CD4-positive, alpha-beta T cell treated with Interleukin-15 for 4 hours (primary cell): ENCODE measurements around the gene ALG14.
"Not testable (repeated sequence)": the region's sequence is repeated elsewhere in the genome, so short reads cannot be mapped to it uniquely, and the experiment has no call there.

Experiments used
- DNase-seq: peaks from one replicate; pipeline ENCODE4 v3.0.0-alpha.2; 2020; ENCODE audit warnings: low spot score

Gene ALG14

DNA sequence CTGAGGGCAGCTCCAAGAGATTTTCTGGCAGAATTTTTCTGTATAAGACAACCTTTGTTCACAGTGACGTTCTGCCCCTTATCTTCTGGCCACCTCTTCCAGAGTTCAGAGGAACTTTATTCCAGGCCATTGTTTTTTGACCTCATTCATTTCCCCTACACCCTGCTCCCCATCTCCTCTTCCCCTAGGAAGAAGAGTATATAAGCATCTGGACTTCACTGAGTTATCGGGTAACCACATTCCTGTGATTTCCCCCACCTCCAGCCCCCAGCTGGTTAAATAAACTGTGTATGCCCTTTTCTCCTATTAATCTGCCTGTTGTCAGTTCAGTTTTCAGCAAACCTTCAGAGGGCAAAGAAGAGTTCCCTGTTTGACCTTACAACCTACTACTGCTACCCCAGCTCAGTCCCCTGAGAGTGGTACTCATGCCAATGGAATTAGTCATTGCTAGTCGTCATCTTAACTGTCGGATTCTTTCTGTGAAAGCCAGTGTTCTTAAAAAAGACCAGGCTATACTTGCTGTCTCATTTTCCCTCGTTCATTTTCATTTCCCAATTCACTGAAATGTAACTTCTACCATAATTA lies 14.3 kb upstream of the ALG14 start:
- DNase-seq, result no peak

DNA sequence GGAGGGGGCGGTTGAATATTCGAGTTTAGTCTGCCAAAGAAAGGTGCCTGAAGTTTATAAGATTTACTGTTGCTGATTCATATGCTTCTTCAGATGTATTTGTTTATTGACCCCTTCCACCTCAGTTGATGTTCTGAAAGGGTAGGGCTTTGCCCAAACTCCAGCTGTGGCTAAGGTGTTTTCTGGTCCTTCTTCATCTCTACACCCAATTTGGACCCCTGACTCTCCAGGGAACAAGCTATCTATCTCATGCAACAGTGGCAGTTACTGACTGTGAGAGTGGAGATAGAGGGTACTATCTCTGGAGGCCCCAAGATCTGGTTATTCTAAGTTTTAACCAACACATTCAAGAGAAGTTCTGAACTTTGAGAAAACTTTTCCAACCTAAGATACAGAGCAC lies 12.6 kb upstream of the ALG14 start:
- no peak for DNase-seq

DNA sequence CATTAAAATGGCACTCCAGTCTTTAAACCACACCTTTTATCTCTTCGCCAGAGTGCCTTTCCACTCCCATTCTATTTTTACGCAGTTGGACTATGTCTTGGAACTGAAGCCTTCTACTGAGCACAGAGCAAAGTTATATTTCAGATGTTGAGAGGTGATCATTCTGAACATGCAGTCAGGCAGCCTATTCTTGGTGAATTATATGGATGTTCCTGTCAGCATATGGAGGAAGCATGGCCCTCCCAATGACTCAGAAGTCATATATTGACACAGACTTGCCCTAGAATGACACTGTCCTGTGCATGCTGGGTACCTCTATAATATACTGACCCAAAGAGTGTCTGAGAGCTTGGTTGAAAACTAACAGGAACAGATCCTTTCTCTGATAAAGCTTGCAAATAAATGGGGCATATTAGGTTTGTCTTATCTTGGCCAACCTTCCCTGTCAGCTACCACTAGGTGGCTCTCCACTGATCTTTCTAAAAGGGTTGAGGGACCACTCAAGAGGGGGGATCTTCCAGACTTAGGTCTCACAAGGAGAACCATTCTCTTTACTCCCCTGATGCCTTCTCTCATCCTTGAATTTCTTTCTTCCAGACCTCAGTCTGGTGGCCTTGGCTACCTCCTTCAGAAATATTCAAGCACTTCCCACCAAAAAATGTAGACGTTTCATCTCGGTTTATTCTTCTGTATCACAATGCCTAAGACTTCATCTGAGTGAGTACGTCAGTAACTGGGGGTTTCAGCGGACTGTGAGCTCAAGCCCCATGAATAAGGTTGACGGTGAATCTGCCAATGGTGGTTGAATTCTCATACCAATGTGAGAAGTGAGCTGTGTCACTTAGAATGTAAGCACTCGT lies 11.8 kb upstream of the ALG14 start:
- DNase-seq, result peak; percentile 43

DNA sequence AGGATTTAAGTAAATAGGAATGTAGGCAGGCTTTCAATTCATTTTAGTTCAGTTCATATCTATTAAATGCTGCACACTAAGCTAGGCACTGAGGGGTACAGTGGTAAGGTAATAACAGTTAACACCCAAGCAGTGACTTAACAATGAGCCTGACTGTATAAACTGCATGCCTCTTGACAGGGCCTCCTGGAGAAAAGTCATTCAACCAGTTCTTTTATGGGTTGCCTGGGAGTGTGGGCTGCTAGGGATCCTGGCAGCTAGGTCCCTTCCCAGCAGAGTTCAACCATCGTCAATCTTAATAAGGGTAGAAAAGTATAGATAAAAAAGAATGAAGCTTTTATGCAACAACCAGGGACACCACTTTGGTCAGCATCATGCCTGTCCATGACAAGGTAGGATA lies 8.1 kb upstream of the ALG14 start:
- no peak for DNase-seq

DNA sequence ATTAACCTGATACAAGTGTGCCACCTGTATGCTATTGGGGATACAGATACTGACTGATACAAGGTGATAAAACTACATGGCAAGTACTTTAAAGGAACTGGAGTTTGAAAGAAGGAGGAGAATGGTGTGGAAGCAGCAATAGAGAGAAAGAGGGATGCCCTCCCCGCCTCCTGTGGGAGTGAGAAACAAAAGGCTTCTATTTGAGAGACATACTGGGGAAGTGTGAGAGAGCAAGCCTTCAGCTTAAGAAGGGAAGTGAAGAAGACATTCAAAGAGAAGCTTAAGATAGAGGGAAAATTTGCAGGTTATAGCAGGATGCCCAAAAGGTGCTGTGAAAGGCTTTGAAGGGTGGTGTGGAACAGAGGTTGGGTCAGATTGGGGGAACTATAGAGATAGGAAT lies 7.7 kb upstream of the ALG14 start:
- no peak for DNase-seq

DNA sequence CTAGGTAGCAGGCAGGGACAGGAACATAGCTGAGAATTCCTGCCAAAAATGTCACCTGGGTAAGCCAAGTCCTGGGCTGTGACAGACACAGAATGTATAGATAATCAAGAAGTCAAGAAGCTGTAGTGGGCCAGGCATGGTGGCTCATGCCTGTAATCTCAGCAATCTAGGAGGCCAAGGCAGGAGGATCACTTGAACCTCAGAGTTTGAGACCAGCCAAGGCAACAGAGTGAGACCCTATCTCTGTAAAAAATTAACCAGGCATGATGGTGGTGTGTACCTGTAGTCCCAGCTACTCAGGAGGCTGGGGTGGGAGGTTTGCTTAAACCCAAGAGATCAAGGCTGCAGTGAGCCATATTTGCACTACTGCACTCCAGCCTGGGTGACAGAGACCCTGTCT lies 3.3 kb upstream of the ALG14 start:
- DNase-seq, result no peak

DNA sequence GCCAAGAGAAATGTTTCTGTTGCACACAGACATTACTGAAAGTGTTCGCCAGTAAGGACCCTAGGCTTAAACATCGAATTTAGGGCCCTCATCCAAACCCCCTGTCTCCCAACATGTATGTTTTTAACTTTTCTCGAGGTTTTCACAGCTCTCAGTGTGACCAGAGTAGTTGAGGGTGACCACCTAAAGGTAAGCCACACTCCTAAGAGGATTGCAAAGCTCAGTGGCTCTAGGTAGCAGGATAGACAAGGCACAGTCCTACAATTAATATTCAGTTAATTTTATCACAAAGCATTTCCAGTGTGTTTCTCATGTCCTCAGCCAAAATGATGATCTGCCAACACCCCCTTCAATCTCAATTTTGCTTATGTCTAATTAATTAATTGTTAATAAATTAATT lies 695 bp upstream of the ALG14 start:
- no peak for DNase-seq

DNA sequence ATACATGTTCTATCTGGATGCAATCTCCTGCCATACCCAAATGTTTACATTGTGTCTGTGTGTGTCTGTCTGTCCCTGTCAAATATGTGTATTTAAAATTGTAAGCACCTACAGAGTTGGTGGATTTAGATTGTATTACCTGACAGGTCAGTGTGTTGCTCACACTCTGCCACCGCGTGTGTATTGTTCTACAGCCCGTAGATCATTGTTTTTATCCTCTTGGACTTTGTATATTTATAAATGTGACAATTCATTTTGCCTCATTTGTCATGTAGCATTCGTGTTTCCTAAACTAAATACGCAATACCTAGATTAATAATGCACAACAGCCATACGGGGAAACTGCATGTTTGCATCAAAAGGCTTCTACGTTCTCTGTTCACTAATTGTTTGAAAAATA lies 634 bp downstream of the ALG14 start:
- DNase-seq, result no peak

DNA sequence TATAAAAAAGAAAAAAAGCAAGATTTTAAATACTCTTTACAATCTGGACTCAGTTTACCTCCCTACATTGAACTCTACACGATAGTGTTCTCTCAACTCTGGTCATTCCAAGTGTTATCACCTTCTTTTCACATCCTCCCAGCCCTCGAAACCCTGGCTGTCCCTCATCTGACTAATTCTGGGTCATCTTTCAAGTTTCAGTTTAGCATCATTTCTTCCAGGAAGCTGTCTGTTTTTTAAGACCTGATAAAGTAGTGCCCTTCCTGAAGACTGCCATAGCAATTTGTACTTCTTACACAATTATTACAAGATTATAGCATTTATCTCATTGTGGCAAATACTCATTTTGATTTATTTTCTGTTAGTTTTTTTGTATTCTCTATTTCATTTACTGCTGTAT lies 1.2 kb downstream of the ALG14 start:
- no peak for DNase-seq

DNA sequence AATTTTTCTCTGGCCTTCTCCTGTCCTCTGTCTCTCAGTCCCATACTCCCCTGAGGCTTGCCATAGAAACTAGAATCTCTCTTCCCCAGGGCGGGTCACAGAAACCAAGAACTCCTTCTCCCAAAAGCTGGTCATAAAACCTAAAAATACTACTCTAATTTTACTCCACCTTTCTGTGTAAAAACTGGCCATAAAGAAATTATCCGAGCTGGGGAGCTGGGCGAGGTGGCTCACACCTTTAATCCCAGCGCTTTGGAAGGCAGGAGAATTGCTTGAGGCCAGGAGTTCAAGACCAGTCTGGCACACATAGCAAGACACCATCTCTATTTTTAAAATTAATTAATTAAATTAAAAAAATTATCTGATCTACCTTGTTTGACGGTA lies 3.0 kb downstream of the ALG14 start:
- no peak for DNase-seq

DNA sequence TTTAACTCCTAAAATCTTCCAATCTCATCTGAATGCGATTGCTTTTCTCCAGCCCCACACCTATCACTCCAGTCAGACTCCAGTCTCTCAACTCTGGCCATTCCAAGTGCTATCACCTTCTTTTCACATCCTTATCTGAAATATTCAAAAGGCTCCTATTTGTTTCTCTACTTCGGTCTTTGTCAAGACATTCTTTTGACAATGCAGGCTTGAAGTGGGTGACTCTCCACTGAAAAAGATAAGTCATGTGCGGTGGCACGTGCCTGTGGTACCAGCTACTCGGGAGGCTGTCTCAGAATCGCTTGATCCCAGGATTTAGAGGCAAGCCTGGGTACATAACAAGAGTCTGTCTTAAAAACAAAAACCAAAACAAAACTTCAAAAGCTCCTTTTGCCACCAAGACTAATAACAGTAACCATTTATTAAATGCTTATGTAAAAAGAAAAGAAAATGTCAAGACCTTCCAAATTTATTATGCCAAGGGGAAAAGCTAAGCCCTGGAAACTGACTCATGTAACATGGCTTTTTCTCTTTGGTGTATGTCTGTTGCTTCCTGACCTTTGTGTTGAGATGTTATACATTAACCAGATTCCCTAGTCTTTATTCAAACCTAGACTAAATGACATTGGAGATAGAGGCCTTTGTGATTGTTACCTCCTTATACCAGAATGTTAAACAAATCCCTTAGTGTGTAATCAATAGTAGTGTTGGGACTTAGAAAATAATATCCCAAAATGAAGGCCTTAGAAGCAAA lies 3.6 kb downstream of the ALG14 start:
- DNase-seq, result no peak

DNA sequence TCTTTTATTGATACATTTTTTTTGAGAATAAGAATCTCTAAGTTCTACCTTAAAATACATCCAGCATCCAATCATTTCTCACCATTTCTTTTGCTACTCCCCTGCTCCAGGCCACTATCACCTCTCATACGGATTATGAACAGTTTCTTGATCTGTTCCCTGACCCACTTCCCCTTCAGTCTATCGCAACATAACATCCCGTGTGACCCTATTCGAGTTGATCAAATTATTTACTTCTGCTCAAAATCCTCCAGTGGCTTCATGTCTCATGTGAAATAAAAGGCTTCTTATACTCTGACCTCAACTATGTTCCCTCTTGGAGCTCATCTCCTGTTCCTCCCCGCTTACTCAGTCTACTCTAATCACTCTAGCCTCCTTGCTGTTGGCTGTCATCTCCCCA lies 5.2 kb downstream of the ALG14 start:
- no peak for DNase-seq

DNA sequence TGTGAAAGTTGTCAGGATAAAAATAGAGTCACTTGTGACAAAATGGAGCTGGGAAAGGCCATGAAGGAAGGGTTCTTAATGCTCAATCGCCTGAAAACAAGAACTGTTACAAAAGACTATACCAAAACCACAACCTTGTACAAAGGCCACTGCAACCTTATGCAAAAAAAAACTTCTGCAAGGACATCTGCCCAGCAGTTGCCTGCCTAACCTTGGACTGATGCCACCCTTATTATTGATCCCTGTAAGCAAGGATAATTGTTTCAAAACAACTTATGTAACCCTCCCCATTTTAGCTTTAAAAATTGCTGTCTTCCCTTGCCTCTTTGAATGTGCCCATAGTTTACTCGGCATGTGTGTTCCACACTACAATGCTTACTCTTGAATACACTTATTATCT lies 5.7 kb downstream of the ALG14 start:
- no peak for DNase-seq

DNA sequence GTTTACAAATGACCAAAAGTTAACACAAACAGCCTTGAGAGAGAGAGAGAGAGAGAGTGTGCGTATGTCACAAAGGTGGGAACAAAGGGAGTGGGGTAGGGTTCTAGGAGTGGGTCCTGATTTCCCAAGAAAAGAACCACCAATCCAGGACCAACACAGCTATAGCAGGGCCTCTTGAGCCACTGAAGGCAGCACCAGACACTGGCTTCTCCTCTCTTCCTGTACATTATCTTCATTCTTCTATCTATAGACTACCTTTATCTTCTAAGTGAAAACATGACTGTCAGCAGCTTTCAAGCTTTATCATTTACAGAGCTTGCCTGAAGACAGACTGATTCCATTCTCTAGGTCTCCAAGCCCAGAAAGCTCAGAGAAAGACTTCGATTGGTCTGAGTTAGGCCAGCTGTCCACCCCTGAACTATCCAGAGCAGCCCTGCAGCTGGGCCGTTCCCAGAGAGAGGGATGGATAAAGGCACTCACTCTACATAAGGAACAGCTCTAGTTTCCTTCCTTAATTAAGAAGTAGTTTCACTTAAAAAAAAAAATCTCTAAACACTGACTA lies 11.2 kb downstream of the ALG14 start:
- no peak for DNase-seq

DNA sequence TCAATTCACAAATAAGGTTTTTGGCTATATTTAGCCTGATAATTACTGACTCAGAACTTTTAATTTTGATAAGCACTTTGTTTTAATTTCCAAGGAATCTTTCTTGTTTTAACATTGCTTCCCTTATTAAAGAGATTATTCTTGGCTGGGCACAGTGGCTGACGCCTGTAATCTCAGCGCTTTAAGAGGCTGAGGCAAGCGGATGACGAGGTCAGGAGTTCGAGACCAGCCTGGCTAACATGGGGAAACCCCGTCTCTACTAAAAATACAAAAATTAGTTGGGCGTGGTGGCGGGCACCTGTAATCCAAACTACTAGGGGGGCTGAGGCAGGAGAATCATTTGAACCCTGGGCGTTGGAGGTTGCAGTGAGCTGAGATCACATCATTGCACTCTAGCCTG lies 13.8 kb downstream of the ALG14 start:
- DNase-seq, result no peak

DNA sequence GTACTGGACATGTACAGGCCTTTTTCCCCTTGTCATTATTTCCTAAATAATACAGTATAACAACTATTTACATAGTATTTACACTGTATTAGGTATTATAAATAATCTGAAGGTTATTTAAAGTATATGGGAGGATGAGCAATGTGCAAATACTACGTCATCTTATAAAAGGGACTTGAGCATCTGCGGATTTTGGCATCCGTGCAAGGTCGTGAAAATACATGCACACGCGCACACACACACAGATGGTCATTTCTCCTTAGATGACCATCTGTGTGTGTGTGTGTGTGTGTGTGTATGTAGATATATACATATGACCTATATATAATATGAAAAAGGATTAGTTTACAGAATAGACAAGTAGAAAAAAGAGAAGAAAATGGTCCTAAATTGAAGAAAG lies 15.4 kb downstream of the ALG14 start:
- no peak for DNase-seq

DNA sequence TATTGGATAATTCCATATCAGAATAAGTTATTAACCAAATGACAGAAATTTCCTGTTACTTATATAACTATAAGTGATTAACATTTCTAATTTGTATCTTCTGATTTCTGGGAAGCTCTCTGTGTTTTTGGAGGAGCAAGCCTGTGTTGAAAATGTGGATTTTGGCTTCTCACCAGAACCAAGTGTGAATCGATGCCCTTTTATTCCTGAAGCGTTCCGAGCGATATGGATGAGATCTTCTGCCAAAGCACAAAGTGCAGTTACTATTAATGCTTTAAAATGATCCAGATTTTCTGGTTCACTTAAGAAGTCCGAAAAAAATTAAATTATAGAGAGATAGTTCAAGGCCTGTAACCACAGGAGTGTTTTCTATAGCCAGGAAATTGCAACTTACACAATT lies 22.8 kb downstream of the ALG14 start:
- DNase-seq, result no peak

DNA sequence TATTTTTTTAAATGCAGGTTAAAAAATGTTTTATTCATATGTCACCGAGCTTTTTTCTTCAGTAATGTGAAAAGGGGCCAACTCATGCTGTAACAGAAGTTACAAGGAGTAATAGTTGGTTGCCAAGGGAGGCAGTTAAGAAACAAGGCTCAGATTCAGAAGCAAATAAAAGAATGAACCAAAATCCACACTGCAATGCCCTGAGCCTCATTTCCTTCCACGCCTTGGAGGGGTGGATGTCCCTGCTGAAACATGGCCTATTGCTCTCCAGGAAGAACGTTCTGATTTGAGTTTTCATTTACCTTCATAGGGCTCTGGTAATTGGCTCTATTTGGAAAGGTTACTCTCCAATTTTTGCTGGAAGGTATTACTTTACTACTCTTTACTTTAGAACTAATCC lies 24.4 kb downstream of the ALG14 start:
- DNase-seq, result no peak

DNA sequence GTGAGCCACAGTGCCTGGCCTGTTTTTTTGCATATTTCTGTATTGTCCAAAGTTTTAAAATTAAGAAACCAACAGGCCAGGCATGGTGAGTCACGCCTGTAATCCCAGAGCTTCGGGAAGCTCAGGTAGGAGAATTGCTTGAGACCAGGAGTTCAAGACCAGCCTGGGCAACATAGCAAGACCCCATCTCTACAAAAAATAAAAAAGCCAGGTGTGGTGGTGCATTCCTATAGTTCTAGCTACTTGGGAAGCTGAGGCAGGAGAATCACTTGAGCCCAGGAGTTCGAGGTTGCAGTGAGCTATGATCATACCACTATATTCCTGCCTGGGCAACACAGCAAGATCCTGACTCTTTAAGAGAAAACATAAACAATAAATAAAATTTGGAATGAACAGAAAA lies 25.1 kb downstream of the ALG14 start:
- not testable (repeated sequence) for DNase-seq

DNA sequence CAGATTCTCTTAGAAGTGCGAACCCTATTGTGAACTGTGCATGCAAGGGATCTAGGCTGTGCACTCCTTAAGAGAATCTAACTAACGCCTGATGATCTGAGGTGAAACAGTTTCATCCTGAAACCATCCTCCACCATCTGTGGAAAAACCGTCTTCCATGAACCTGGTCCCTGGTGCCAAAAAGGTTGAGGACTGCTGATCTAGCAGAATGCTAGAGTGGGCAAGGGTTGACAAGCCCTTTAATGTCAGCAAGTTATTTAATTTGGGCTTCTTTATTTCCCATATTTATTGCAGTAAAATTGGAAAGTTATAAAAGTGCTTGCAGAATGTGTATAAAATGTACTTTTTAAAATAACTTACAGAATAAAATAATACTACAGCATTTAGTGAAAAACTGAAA lies 26.4 kb downstream of the ALG14 start:
- no peak for DNase-seq

DNA sequence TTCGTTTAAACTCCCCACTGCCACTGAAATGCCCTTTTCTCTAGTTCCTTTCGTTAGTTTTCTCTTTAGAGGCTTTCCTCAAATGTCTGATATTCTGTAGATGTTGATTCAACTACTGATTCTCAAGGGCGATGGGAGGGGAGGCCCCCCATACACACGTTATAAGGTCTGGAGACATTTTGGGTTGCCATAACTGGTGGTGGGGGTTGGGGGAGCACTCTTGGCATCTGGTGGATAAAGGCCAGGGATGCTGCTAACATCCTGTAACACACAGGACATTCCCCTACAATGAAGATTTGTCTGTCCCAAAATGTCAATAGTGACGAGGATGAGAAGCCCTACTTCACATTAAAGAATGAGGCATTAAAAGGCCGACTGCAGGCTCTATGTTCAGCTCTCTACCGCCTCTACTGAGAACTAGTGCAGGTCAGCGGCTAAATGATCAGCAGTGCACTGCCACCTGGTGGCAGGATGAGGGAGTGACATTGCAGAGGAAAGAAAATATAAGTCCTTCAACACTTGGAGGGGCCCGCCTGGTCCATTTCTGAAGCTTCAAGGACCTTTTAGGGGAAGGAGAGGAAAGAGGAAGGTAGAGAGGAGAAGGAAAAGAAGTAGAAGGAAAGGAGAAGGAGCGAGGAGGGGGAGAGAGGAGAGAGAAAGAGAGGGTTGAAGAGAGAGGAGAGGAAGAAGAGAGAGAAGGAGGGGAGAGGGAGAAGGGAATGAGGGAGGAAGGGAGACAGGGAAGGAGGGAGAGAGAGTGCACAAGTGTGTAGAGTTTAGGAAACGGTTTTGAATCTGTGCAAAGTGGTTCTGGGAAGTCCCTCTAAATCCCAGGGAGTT lies 29.4 kb downstream of the ALG14 start:
- peak; percentile 80 for DNase-seq

DNA sequence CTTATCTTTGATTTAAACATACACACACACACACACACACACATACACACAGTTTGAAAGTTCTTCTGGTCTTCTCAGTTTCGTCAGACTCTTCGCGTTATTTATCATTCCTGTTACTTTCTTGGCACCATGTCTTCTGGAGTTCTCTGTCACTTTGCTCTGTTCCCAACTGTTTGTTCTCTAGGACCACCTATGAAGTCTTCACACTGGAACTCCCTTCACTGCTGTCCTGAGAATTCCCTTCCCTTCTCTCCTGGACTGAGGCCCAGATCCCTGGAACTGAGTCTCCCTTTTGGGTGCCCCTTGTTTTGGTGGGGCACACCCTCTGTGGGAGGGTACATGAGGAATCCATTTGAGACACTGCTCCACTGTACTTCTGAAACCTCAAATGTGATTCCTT lies 30.5 kb downstream of the ALG14 start:
- no peak for DNase-seq
